Endothelial cell of umbilical vein (primary cell): ENCODE measurements around the gene TRIML1. TPM values are rescaled to one million over a fixed set of nuclear protein-coding genes. Genes with fewer than 3 reads are reported as not detected.

Experiments used
- BruUV-seq: library from RNA; stranded (reverse); fragments of 400-500 nt; replicated peaks from 2 replicates; lab custom pipeline; 2021; lab: Mats Ljungman, UMichigan
- CTCF ChIA-PET: fragments of 300-600, 350-600 bp; sonication (Branson Sonifier 250); formaldehyde crosslinking; loops from one replicate; lab custom pipeline; 2021; ENCODE audit warnings: antibody characterized with exemption, inconsistent platforms; lab: Charles Lee
- POLR2A ChIA-PET: fragments of 300-600, 350-600 bp; sonication (Branson Sonifier 250); formaldehyde crosslinking; loops from one replicate; lab custom pipeline; 2021; ENCODE audit warnings: antibody characterized with exemption, inconsistent platforms; lab: Charles Lee
- DNase-seq: peaks from one replicate; pipeline ENCODE4 v3.0.0-alpha.2; 2011; ENCODE audit warnings: low read depth, low spot score
- FAIRE-seq: peaks from 2 replicates; lab custom pipeline; 2011; peaks lifted over from hg19 to GRCh38; lab: Jason Lieb, UNC
- H2AFZ ChIP-seq: 2 replicates; pipeline ENCODE4 v1.6.0; 2012; ENCODE audit warnings: low read depth, low read length, control low read depth, inconsistent platforms
- H3K27ac ChIP-seq: 2 replicates; pipeline ENCODE4 v1.5.1; 2011; ENCODE audit warnings: low read depth, mild to moderate bottlenecking, control low read depth, low read length, moderate library complexity; ENCODE audit not compliant: insufficient read depth
- H3K27me3 ChIP-seq, 2 experiments: 2 replicates each; pipeline versions ENCODE4 v1.6.0 to v1.6.1; 2011; ENCODE audit warnings: low read length in 2 of 2, mixed read lengths in 1 of 2; ENCODE audit not compliant: control insufficient read depth in 2 of 2, insufficient read depth in 2 of 2
- H3K36me3 ChIP-seq, 2 experiments: 2 replicates in 1 of 2; 3 replicates in 1 of 2; pipeline ENCODE4 v1.5.1; 2011; ENCODE audit warnings: low read length in 2 of 2, mild to moderate bottlenecking in 1 of 2, moderate library complexity in 1 of 2; ENCODE audit not compliant: control insufficient read depth in 2 of 2, insufficient read depth in 2 of 2; ENCODE audit errors: extremely low read depth in 1 of 2
- H3K4me1 ChIP-seq: 3 replicates; pipeline ENCODE4 v1.5.1; 2011; ENCODE audit warnings: mild to moderate bottlenecking, low read length; ENCODE audit not compliant: control insufficient read depth, insufficient read depth; ENCODE audit errors: extremely low read depth
- H3K4me2 ChIP-seq: 2 replicates; pipeline ENCODE4 v1.6.1; 2011; ENCODE audit warnings: low read length, control low read depth, mixed read lengths; ENCODE audit not compliant: insufficient read depth
- H3K4me3 ChIP-seq, 3 experiments: fragments of 200-600 bp in 1 of 3; sonication (generic), shearing (Covaris generic) in 1 of 3; replicated peaks in 1 of 3; 2 replicates each; pipeline ENCODE4 v1.5.1; 2011 to 2016; ENCODE audit warnings: control low read depth in 3 of 3, low read length in 3 of 3, mild to moderate bottlenecking in 2 of 3, inconsistent platforms in 1 of 3, low read depth in 1 of 3, moderate library complexity in 1 of 3; ENCODE audit not compliant: insufficient read depth in 1 of 3
- H3K79me2 ChIP-seq: 2 replicates; pipeline ENCODE4 v1.6.0; 2012; ENCODE audit warnings: low read length, inconsistent platforms; ENCODE audit not compliant: control insufficient read depth, insufficient read depth
- H3K9ac ChIP-seq: replicated peaks from 2 replicates; pipeline ENCODE3; 2011; ENCODE audit warnings: low read length, control low read depth; ENCODE audit not compliant: insufficient read depth; ENCODE audit errors: extremely low read depth
- H3K9me1 ChIP-seq: replicated peaks from 3 replicates; pipeline ENCODE4 v1.6.0; 2011; ENCODE audit warnings: mild to moderate bottlenecking, low read length; ENCODE audit not compliant: control insufficient read depth, insufficient read depth; ENCODE audit errors: extremely low read depth
- H3K9me3 ChIP-seq: replicated peaks from 2 replicates; pipeline ENCODE4 v1.5.1; 2012; ENCODE audit warnings: low read length, inconsistent platforms; ENCODE audit not compliant: control insufficient read depth, insufficient read depth
- H4K20me1 ChIP-seq: replicated peaks from 2 replicates; pipeline ENCODE3; 2011; ENCODE audit warnings: mild to moderate bottlenecking, low read length; ENCODE audit not compliant: control insufficient read depth, insufficient read depth; ENCODE audit errors: extremely low read depth
- EZH2 ChIP-seq: IDR thresholded peaks from 2 replicates; pipeline ENCODE4 v1.6.1; 2012; ENCODE audit warnings: borderline replicate concordance, low read depth, mild to moderate bottlenecking, moderate library complexity, low read length, inconsistent platforms; ENCODE audit not compliant: severe bottlenecking
- FOS ChIP-seq: IDR thresholded peaks from 2 replicates; pipeline ENCODE4 v1.6.1; 2011; ENCODE audit warnings: mild to moderate bottlenecking, low read length, moderate library complexity, borderline replicate concordance; ENCODE audit not compliant: insufficient read depth
- GATA2 ChIP-seq: IDR thresholded peaks from 2 replicates; pipeline ENCODE4 v1.7.0; 2011; ENCODE audit warnings: low read depth, mild to moderate bottlenecking, moderate library complexity, mixed read lengths, low read length; ENCODE audit not compliant: insufficient read length, insufficient read depth
- JUN ChIP-seq: IDR thresholded peaks from 2 replicates; pipeline ENCODE4 v1.6.1; 2011; ENCODE audit warnings: borderline replicate concordance, low read depth; ENCODE audit not compliant: insufficient read length, insufficient read depth
- MYC ChIP-seq: IDR thresholded peaks from one replicate; pipeline ENCODE4 v1.6.1; 2011; ENCODE audit warnings: mild to moderate bottlenecking, low read depth, low read length
- POLR2A ChIP-seq: IDR thresholded peaks from 2 replicates; pipeline ENCODE4 v1.6.1; 2012; ENCODE audit warnings: low read depth, mild to moderate bottlenecking, control low read depth, low read length
- POLR2AphosphoS5 ChIP-seq: IDR thresholded peaks from 2 replicates; pipeline ENCODE4 v1.6.1; 2012; ENCODE audit warnings: low read depth, mild to moderate bottlenecking, control low read depth, low read length, moderate library complexity; ENCODE audit not compliant: insufficient read depth
- dilution Hi-C: fragments of 300-500 bp; cut with MboI; formaldehyde crosslinking; loops from one replicate; pipeline ENCODE4 v1.15.0; 2019; ENCODE audit warnings: low sequenced_read_pairs; ENCODE audit not compliant: extremely low pct_ligation_motif_present
- intact Hi-C: fragments of 100-400 bp; cut with micrococcal nuclease; formaldehyde crosslinking; loops from one replicate; pipeline ENCODE4 v1.10.0; 2022
- polyA plus RNA-seq, 4 experiments: library from polyadenylated mRNA; depleted of rRNA in 3 of 4; stranded (reverse) in 3 of 4; unstranded in 1 of 4; fragments of >200 nt; gene quantifications; 2 replicates each; pipeline versions ENCODE4 v1.2.1 to v1.2.3, GENCODE V29; 2011 to 2012; ENCODE audit warnings: missing spikeins in 1 of 4
- total RNA-seq: library from RNA; stranded (reverse); gene quantifications from 2 replicates; pipeline ENCODE4 v1.2.3, GENCODE V29; 2021
- TF ChIP-seq, protein P1 (sequence below), 2 donors: IDR thresholded peaks; 1 replicate in 1 of 2; 2 replicates in 1 of 2; pipeline ENCODE4 v1.5.1; 2011; ENCODE audit warnings: low read length in 2 of 2, mild to moderate bottlenecking in 2 of 2, moderate library complexity in 2 of 2, control low read depth in 1 of 2, inconsistent platforms in 1 of 2, low read depth in 1 of 2; ENCODE audit not compliant: insufficient read depth in 1 of 2; ENCODE audit errors: extremely low read depth in 1 of 2
- TF ChIP-seq, protein P2 (sequence below): IDR thresholded peaks from 2 replicates; pipeline ENCODE4 v1.6.1; 2011; ENCODE audit not compliant: insufficient read depth, insufficient read length

TRIML1 gene
- total and polyA plus RNA-seq, 2 donors (not counting 3 experiments of a cell fraction or from before 2014, with no cell fraction given), result not detected

DNA sequence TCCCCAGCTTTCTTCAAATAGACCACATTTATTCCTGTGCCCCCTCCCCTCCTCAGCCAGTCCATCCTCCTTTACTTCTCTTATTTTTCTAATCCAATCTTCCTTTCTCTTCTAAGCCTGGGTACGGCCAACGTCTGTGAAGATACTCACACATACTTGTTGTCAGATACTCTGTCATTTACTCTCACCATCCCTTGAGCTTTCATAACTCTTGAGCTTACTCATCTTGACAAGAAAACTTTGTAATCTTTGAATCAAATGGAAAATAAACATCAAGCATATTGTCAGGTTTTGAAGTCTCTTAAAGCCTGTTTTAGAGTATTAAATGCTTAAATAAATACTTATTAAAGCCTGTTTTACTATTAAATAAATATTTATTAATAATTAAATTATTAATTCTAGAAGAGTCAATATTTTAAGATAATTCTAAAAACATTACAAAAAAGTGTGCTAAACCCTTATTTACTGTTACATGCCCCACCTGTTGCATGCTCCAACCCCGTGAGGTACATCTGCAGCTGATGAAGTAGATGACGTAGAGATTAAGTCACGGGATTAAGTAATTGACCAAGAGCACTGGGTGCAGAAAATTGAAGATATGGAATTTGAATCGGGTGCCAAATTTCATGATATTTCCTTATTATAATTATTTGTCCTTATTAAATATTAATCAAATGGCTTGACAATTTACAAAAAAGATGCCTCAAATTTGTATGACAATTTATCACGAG lies 28.3 kb upstream of the TRIML1 start:
- no TSS peak for BruUV-seq
- Histone ChIP-seq H3K36me3 (no peaks in the 10 kb centered on the region), H3K4me2 (no peak overlapping the region), H3K27ac (no peak overlapping the region), H3K4me3 (no peak overlapping the region), H2AFZ (no peak overlapping the region), H3K79me2 (no peaks in the 10 kb centered on the region), H3K4me1 (no peaks in the 10 kb centered on the region), H4K20me1 (no peaks in the 10 kb centered on the region), H3K9me3 (peaks cover 4% of the 10 kb centered on the region), H3K9me1 (no peaks in the 10 kb centered on the region), H3K9ac (no peak overlapping the region), H3K27me3 (no peaks in the 10 kb centered on the region)
- dilution Hi-C loops (no loop called here), intact Hi-C loops (no loop called here)
- CTCF ChIA-PET, result no interaction called here
- TF ChIP-seq, protein P1, sequence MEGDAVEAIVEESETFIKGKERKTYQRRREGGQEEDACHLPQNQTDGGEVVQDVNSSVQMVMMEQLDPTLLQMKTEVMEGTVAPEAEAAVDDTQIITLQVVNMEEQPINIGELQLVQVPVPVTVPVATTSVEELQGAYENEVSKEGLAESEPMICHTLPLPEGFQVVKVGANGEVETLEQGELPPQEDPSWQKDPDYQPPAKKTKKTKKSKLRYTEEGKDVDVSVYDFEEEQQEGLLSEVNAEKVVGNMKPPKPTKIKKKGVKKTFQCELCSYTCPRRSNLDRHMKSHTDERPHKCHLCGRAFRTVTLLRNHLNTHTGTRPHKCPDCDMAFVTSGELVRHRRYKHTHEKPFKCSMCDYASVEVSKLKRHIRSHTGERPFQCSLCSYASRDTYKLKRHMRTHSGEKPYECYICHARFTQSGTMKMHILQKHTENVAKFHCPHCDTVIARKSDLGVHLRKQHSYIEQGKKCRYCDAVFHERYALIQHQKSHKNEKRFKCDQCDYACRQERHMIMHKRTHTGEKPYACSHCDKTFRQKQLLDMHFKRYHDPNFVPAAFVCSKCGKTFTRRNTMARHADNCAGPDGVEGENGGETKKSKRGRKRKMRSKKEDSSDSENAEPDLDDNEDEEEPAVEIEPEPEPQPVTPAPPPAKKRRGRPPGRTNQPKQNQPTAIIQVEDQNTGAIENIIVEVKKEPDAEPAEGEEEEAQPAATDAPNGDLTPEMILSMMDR (IDR thresholded peaks at IDR 0.05; ENCODE audit: extremely low read depth in 1 of 2, insufficient read depth in 1 of 2, low read depth in 1 of 2, low read length in 2 of 2), result no peak
- TF ChIP-seq FOS (no peak), EZH2 (no peak), POLR2AphosphoS5 (no peak), JUN (no peak), MYC (no peak), GATA2 (no peak), POLR2A (no peak)
- TF ChIP-seq, protein P2, sequence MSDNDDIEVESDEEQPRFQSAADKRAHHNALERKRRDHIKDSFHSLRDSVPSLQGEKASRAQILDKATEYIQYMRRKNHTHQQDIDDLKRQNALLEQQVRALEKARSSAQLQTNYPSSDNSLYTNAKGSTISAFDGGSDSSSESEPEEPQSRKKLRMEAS, result no peak
- FAIRE-seq (no peak), DNase-seq (no peak)
- POLR2A ChIA-PET, result no interaction called here
